Stimulated activated CD4-positive, alpha-beta T cell treated with anti-CD3 and anti-CD28 coated beads, Interleukin-4, amount 100 ng/mL, for 4 hours (primary cell): ENCODE data around the gene NBAS.
"Not testable (repeated sequence)": the region's sequence is repeated elsewhere in the genome, so short reads cannot be mapped to it uniquely, and the experiment has no call there.

ENCODE experiments used
- DNase-seq, 2 experiments: peaks; one replicate each; pipeline ENCODE4 v3.0.0-alpha.2; 2020

The NBAS gene

DNA sequence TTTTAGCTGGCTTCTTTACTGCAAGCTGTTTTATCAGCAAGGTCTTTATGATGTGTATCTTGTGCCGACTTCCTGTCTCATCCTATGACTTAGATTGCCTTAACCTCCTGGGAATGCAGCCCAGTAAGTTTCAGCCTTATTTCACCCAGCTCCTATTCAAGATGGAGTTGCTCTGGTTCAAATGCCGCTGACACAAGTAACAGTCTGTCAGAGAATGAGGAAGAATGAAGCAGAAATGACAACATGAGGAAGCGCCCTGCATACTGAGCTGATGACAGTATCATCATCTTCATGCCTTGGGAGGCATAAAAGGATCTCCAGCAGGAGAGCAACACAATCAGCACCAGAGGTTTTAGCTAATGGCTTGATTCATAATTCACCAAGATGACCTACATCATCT is 309.4 kb downstream of the NBAS start:
- no peak for DNase-seq

DNA sequence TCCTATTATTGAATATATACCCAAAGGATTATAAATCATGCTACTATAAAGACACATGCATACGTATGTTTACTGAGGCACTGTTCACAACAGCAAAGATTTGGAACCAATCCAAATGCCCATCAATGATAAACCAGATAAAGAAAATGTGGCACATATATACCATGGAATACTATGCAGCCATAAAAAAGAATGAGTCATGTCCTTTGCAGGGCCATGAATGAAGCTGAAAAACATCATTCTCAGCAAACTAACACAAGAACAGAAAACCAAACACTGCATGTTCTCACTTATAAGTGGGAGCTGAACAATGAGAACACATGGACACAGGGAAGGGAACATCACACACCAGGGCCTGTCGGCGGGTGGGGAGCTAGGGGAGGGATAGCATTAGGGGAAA is 310.2 kb downstream of the NBAS start:
- DNase-seq: not testable (repeated sequence)

DNA sequence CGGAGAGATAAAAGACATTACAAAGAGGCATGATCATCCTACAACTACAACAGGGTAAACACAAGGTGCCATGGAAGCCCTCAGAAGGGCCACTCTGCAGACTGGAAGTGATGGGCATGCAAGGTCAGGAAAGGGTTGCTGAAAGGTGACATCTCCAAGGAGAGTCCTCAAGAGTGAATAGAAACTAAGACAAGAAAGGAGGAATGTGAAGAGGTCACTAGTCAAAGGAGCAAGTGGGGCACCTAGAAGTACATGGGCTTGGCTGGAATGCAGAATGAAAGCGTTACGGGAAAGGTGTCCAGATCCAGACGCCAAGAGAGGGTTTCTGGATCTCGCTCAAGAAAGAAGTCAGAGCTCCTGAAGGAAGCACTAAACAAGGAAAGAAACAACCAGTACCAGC is 314.3 kb downstream of the NBAS start:
- no peak for DNase-seq

DNA sequence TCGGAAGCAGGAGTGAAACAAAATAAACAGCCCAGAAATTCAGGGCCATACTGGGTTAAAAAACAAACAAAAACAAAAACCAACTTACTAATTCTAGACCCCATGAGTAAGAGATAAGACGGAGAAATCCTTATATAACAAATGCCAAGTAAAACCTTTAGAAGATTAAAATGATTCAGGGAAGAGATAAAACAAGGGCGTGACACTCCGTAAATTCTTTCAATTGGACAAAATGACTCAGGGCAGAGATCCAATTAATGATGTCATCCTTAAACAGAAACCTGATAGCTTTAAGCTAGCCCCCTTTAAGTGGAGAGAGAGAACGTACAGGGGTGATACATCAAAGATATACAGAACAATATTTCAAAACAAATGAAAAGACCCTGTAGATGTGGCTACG is 317.4 kb downstream of the NBAS start:
- DNase-seq: no peak

DNA sequence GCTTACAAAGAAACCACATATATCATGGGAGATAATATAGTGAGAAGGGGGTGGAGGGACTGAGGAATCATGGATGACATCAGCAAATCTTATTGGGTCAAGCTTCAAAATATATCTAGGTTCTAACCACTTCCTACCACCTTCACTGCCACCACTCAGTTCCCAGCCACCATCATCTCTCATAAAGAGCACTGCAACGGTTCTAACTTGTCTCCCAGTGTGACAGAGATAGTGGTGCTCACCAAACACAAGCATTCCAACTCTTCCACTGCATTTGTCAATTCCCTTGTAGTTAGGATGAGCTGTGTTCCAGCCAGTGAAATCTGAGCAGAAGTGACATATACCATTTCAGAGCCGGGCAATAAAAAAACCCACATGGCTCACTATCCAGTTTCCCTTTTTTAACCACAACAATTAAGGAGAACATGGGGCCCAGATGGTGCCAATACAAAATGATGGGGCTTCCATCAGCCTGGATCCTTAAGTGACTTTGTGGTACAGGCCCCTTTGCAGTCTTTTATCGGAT is 318.1 kb downstream of the NBAS start:
- DNase-seq: no peak

DNA sequence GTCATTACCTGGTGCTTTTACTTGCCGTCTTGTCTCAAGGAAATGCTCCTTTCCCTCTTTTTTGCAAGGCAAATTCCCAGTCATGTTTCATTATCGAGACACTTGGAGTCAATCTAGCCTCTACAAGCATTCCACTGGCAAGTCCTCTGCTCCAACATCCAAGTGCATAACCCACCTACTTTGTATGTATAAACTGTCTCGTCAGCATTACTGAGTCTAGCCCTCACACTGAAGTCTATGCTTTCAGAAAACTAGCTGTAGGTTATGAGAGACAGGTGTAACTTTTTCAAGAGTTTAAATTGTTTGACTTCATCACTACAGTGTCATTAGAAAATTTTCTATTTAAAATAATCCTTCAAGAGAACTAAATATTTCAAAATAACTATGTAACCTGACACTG is 319.2 kb downstream of the NBAS start:
- DNase-seq: no peak

DNA sequence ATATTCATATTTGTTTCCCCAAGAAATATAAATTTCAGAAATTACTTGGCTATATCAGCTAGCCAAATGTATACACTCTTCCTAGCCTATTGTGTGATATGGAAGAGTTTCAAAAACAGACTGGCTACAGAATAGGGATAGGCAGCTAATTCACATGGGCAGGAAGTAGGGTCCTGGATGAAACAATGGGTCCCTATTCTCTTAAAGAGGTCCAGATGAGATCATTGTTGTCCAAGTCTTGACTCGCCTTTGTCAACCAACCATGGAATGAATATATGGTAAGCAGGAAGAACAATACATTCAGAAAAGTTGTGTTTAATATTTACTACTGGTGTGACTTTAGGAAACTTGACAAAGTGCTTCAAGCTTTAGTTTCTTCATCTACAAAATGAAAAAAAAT is 319.9 kb downstream of the NBAS start:
- DNase-seq: no peak

DNA sequence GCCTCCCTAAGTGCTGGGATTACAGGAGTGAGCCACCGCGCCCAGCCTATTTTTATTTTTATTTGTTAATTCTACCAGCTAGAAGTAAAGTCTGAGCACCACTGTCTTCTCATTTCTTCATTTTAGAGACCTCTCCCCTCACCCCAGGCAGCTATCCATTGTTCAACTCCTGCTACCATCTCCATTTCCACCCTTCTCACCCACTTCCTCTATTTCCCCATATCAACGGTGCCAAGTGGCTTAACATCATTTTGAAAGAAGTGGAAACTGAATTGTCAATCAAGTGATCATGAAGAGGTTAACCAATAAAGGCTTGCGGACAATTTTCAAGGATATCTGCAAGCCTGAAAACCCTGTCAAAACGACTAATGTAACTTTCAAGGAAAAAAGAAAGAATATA is 323.1 kb downstream of the NBAS start:
- no peak for DNase-seq

DNA sequence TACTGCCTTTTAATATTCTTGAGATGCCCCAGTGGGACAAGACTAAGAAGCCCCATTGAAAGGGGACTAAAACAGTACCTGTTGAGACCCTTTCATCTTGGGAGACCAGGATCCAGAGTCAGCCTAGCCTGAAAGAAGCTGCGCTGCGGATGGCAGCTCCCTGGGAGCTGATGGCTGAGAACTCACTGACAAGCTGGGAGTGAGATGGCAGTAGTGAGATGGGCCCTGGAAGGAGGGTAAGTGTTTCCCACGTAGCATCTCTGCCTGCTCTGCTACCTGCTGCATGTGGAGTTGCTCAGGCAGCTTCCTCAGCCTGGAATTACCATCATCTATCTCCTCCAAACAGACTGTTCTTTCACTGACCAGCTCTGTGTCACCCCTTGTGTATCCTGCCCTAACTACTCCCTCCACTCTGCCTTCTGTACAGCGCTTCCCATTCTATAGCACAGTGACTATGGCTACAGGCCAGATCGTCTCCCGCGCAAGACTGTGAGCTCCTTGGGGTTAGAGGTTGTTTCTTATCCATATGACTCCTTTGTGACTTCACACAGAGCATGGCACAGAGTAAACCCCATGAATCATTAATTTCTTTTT is 330.4 kb downstream of the NBAS start:
- no peak for DNase-seq

DNA sequence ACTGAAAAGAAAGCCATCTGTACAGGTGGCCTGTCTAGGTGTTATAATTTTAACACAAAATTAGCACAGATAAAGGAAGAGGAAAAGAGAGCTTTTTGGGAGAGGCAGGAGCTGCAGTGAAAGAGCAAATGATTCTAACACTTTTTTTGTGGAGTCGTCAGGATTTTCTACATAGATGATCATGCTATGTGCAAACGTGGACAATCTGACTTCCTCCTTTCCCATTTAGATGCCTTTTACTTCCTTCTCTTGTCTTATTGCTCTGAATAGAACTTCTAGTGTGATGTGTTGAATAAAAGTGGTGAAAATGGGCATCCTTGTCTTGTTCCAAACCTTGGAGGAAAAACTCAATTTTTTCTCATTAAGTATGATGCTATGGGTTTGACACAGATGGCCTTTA is 334.5 kb downstream of the NBAS start:
- no peak for DNase-seq

DNA sequence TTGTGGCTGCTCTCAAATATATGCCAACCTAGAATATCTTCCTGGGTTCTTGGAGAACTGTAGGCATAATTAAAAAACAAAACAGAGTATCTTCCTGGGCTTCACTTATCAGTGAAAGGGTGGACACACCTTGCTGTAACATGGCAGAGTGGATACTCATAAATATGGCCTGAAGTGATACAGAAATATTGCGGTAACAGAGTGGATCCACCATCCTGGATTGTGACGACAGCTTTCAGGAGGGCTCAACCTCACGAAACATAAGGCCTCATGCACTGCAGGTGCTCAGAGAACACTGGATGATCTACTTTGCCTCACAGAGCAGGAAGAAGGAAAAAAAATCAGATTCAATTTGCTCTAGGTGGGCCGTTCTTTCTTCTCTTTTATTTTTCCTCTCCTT is 336.0 kb downstream of the NBAS start:
- no peak for DNase-seq

DNA sequence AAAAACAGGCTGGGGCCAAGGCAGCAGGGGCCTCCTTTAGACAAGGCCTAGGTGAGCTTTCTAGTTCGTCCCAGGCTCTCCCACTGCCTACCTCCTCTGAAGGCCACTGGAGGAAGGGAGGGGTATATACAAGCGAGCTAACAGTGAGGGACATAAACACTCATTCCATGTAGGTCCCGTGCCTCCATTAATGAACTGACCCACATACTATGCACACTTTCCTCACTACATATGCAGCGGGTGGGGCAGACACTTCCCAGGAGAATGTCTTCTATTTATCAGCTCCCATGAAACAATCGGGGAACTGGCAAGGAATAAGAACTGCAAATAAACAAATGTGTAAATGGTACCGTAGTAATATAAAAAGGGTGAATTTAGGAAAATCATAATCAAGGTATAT is 336.5 kb downstream of the NBAS start:
- DNase-seq: no peak

DNA sequence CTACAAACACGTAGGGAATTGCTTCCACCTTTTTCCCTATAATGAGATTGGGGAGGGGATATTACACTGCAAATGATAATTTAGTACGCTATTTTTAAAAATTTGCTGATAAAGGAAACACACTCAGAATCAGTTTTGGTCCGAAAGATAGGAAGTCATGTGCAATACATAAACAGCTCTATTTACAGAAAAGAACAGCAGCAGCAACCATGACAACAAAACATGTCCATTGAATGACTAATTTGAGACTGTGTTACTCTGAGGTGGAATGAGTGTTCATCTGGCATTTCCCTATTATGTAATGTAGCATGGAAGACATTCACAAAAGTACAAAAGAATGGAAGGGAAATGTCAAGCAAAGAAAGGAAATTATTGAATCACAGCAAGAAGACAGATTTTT is 337.2 kb downstream of the NBAS start:
- DNase-seq: no peak

DNA sequence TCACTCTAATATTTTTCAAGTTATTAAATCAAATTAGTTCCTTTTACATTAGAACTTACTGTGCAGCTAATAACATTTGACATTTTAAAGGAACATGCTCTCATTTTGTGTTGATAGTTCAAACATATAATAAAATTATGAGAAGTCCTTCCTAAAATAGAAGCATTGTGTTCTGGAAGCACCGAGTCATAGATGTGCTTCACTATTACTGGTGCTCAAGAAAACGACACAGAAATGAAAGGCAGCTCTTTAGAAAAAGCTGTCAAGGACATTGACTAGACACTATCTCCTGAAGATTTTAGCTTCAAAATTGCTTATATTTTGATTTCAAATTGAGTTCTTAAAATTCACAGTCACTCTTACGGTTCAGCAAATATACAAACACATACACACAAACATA is 338.3 kb downstream of the NBAS start:
- DNase-seq: no peak

DNA sequence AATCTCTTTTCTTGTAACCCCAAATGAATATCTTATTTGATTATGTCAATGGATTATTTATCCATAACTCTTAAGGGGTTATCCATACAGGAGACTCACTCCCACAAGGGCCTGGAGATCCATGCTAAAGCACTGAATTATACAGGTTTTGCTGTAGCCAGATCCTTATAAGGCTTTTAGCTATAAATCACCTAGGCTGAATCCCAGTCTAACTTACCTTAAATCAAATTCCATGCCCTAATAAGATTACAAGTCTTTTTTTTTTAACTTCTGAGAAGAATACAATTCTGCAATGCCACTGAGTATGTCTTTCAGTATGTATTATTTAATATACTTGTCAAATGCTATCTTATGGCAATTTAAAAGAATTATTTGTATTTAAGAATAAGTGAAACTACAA is 340.5 kb downstream of the NBAS start:
- no peak for DNase-seq

DNA sequence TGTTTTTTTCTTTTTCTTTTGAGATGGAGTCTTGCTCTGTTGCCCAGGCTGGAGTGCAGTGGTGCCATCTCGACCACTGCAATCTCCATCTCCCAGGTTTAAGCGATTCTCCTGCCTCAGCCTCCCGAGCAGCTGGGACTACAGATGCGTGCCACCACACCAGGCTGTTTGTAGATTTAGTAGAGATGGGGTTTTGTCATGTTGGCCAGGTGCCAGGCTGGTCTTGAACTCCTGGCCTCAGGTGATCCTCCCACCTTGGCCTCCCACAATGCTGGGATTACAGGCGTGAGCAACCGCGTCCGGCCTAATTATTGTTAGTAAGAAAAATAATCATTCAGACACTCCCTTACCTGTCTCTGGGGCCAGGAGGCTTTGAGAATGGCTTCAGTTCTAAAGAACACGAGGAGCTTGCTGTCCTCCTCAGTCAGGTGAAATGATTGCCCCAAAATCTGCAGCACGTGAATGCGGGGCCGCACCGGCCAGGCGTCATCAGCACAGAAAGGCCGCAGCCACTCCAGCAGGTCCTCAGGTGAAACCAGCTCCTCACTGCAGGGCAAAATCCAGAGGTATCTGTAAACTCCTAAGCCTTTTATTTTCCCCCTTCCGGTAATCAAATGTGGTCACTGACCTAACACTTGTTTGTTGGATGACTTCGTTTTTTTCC is 342.6 kb downstream of the NBAS start:
- DNase-seq: no peak

DNA sequence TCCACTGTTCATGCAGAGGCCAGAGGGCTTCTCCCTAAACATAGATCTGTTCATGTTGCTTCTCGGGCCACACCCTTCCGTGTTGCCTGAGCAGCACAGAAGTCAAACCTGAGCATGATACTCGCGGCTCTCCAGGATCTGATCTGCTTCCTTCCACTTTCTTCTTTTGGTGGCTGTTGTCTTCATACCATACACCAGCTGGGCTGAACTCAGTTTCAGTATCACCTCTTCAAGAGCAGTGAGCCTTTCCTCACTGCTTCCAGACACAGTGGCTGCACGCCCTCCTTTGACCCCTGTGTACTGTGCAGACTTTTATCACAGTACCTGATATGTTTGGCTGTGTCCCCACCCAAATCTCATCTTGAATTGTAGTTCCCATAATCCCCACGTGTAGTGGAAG is 348.9 kb downstream of the NBAS start:
- DNase-seq: no peak

DNA sequence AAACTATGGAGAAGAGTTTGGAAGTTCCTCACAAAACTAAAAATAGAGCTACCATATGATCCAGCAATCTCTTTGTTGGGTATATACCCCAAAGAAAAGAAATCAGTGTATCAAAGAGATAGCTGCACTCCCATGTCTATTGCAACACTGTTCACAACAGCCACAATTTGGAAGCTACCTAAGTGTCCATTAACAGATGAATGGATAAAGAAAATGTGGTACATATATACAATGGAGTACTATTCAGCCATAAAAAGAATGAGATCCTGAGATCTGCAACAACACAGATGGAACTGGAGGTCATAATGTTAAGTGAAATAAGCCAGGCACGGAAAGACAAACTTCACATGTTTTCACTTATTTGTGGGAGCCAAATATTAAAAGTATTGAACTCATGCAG is 350.6 kb downstream of the NBAS start:
- DNase-seq: not testable (repeated sequence)

DNA sequence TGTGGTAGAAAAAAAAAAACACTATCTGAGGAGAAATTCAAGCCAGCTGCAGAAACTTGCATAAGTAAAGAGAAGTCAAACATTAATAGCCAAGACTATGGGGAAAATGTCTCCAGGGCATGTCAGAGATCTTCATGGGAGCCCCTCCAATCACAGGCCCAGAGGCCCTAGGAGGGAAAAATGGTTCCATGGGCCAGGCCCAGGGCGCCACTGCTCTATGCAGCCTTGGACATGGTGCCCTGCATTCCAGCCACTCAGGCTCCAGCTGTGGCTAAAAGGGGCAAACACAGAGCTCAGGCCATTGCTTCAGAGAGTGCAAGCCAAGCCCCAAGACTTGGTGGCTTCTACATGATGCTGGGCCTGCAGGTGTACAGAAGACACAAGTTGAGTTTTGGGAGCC is 354.7 kb downstream of the NBAS start:
- no peak for DNase-seq

DNA sequence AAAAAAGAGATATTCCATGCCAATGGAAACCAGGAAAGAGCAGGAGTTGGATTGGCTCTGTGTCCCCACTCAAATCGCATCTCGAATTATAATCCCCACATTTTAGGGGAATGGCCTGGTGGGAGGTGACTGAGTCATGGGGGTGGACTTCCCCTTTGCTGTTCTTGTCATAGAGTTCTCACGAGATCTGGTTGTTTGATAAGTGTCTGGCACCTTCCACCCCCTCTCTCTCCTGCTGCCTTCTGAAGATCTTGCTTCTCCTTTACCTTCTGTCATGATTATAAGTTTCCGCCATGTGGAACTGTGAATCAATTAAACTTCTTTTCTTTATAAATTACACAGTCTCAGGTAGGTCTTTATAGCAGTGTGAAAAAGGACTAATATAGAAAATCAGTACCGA is 355.6 kb downstream of the NBAS start:
- peak in 1 of 2 experiments; percentile 22 for DNase-seq

DNA sequence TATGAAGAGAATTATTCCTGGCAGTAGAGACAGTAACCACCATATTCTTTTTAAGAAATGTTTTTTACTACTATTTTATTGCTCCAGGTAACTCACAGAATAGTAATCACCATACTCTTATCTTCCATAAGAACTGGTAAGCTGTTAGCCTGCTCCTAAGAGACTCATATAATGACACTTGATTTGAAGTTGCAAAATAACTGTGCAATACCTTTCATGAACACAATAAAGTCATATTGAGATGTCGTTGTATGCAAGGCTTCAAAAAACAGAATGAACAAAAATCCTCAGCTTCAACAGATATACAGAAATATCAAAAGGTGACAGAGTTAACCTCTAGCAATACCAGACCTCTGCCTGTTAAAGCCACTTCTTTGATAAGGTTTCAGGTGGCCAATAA is 360.1 kb downstream of the NBAS start:
- DNase-seq: no peak

DNA sequence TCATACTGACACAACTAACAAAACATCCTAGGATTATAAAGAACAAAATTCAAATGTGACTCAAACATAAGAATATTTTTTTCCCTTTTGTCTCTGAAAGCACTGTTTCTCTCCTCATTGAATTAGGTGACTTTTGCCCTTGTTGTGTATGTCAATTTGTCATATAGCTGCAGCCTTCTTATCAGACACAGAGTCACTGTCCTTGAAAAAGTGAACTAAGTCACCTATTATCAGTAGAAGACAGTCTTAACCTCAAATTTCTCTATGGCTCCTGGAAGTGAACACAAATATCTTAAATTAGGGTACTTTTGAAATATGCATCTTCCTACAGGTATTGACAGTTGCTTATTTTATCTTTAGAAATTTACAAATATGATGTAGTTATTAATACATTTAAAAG is 360.6 kb downstream of the NBAS start:
- DNase-seq: no peak

DNA sequence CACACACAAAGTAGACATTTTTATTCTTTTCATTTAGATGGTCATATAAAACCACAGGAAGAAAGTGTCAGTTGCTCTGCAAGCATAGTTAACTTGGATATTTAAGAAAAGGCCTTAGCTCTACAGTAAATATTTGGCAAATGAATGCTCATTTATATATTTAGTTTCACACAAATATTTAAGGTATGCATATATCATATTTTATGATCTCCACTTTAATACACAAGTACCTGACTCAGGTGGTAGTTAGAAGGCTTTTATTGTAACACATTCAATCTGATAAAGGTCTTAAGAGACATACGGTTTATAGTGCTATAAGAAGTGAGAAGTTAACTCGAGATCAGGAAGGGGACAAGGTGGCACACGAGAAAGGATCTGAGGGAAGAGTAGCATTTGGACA is 363.1 kb downstream of the NBAS start:
- no peak for DNase-seq

DNA sequence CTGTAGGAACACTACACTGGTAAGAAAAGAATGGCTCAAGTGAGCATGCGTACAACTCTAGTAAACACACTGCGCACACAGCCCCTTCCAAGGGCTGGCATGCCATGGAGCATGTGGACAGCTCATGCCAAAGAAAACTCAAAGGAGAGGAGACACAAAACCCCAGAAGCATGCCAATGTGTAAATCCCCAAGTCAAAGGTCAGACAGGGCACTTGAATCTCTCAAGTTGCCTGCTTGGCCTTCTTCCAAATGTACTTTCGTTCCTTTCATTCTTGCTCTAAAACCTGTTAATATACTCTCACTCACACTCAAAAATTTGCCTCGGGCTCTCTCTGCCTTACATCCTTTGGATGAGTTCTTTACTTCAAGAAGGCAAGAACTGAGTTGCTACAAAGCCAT is 365.3 kb downstream of the NBAS start:
- DNase-seq: no peak

DNA sequence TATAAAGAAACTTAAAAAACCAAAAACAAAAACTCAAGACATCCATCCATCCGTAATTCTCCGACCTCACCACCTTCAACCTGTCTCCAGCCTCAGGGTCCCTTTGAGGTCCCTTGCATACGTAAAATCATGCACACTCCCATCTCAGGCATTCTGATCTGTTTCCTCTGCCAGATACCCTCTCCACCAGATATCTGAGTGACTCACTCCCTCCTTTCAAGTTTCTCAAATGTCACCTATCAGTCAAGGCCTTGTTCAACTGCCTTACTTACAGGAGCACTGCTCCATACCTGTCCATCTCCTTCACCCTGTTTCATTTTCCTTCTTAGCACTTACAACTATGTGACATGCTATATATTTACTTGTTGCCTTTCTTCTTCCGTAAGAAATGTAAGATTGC is 369.3 kb downstream of the NBAS start:
- DNase-seq: no peak
